Bronchial epithelial cell (primary cell): ENCODE data around the gene TP73. TPM values are rescaled to one million over a fixed set of nuclear protein-coding genes. Genes with fewer than 3 reads are reported as not detected.

ENCODE experiments used
- DNase-seq: peaks from one replicate; pipeline ENCODE4 v3.0.0-alpha.2; 2010; ENCODE audit warnings: low read depth
- FAIRE-seq: peaks from 2 replicates; lab custom pipeline; 2011; peaks lifted over from hg19 to GRCh38; lab: Jason Lieb, UNC
- H3K27me3 ChIP-seq: 2 replicates; pipeline ENCODE4 v1.5.1; 2011; ENCODE audit warnings: low read length; ENCODE audit not compliant: control insufficient read depth, insufficient read depth
- H3K36me3 ChIP-seq: 2 replicates; pipeline ENCODE4 v1.5.1; 2011; ENCODE audit warnings: low read length; ENCODE audit not compliant: control insufficient read depth, insufficient read depth
- H3K4me3 ChIP-seq: 2 replicates; pipeline ENCODE4 v1.5.1; 2011; ENCODE audit warnings: mild to moderate bottlenecking, low read depth, low read length, control low read depth
- total RNA-seq: library from RNA; depleted of rRNA; stranded (reverse); fragments of >200 nt; gene quantifications from 2 replicates; pipeline ENCODE4 v1.2.1, GENCODE V29; 2014
- TF ChIP-seq, protein P1 (sequence below): IDR thresholded peaks from 2 replicates; pipeline ENCODE4 v1.5.1; 2011; ENCODE audit warnings: mild to moderate bottlenecking, moderate library complexity, low read length, control low read depth, inconsistent platforms; ENCODE audit not compliant: insufficient read depth, severe bottlenecking

TP73 gene
- total RNA-seq, 1 donor from 2014 or later, result under 0.01 TPM

DNA sequence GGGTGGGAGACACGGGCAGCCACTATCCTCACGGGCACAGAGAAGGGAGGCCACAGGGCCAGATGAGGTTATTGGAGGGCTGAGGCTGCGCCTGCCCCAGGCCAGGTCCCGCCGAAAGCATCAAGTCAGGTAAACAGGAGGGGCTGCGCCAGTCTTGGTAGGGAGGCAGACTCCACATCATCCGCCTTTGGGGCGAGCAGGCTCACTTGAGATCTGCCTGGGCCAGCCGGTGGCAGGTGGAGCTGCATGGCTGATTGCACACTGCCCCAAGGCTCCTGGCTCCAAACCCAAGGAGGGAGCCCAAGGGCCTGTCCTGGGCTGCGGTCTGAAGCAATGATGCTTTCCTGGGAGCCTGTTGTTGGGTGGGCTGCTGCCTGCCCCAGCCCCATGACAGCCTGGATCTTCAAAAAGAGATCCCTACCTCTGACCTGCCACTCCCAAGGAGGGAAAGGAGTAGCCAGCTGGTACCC lies 124.8 kb downstream of the TP73 start:
- FAIRE-seq (no peak), DNase-seq (no peak)
- TF ChIP-seq, protein P1, sequence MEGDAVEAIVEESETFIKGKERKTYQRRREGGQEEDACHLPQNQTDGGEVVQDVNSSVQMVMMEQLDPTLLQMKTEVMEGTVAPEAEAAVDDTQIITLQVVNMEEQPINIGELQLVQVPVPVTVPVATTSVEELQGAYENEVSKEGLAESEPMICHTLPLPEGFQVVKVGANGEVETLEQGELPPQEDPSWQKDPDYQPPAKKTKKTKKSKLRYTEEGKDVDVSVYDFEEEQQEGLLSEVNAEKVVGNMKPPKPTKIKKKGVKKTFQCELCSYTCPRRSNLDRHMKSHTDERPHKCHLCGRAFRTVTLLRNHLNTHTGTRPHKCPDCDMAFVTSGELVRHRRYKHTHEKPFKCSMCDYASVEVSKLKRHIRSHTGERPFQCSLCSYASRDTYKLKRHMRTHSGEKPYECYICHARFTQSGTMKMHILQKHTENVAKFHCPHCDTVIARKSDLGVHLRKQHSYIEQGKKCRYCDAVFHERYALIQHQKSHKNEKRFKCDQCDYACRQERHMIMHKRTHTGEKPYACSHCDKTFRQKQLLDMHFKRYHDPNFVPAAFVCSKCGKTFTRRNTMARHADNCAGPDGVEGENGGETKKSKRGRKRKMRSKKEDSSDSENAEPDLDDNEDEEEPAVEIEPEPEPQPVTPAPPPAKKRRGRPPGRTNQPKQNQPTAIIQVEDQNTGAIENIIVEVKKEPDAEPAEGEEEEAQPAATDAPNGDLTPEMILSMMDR, result no peak
- no peaks in the 10 kb centered on the region for H3K27me3 ChIP-seq
- H3K4me3 ChIP-seq, result no peak overlapping the region
- H3K36me3 ChIP-seq, result peaks cover 10% of the 10 kb centered on the region

DNA sequence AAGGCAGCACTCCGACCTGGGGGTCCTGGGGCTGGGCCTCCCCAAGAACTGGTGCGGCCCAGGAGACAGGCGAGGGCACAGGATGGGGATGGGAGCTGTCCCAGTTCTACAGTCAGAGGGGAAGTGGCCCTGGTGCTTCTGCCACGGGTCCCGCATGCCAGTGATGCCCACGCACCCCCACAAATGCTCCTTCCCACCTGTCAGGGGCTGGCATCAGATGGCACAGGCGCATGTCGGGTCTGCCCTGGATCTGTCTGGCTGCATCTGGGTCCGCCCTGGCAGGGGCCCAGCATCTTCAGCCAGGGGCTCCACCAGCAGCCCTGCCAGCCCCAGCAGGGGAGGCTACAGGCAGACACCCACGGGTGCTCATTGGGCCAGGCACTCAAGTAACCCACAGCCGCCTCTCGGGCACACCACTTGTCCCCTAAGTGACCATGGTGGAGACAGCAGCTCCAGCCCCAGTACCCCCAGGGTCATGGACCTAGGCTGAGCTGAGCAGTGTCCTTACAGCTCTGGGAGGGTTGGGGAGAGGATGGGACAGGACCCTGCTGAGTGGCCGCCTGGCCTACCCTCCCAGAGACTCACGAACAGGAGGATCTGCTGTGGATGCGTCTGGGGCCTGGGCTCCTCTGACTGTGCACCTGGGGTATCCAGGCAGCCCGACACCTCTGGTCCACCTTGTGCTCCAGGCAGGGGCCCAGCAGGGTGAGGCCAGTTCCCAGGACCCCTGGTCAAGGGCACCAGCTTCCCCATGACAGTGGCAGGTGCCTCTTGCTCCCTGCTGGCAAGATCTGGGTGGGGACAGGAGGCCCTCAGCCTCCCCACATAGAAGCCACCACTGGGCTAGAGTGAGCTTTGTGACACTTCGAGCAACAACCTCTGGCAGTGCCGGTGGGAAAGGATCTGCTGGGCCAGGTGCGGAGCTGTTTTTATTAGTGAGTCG lies 125.6 kb downstream of the TP73 start:
- peaks cover 14% of the 10 kb centered on the region for H3K36me3 ChIP-seq
- H3K4me3 ChIP-seq, result no peak overlapping the region
- TF ChIP-seq, protein P1, result no peak
- FAIRE-seq, result no peak
- no peak for DNase-seq
- no peaks in the 10 kb centered on the region for H3K27me3 ChIP-seq

DNA sequence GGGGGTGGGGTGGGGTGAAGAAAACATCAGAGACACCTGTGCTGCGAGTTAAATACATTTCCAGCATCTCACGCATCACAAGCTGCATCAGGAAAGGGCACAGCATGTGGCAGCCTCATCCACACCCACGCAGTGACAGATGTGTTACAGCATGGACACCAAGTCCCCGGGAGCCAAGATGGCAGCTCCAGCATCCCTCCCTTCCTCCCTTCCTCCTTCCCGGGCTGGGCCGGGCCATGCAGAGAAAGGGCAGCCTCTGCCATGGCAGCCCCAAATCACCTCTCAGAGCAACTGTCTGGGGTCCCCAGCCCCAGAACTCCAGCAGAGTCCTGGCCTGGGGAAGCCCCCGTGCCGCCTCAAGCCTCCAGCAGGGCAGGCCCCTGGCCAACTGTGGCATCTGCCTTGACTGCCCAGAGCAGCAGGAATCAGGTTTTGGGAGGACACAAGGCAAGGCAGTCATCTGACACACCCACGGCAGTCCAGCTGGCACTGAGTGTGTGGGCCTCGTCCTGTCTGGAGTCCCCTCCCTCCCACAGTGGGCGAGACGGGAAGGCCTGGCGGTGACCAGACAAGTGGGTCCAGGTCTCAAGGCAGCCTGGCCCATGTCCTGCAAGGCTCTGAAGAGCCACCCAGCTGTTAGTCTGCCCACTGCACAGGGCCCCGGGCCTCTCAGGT lies 126.4 kb downstream of the TP73 start:
- Histone ChIP-seq H3K36me3 (peaks cover 17% of the 10 kb centered on the region), H3K4me3 (no peak overlapping the region), H3K27me3 (no peaks in the 10 kb centered on the region)
- no peak for FAIRE-seq
- TF ChIP-seq, protein P1, result no peak
- DNase-seq, result no peak

DNA sequence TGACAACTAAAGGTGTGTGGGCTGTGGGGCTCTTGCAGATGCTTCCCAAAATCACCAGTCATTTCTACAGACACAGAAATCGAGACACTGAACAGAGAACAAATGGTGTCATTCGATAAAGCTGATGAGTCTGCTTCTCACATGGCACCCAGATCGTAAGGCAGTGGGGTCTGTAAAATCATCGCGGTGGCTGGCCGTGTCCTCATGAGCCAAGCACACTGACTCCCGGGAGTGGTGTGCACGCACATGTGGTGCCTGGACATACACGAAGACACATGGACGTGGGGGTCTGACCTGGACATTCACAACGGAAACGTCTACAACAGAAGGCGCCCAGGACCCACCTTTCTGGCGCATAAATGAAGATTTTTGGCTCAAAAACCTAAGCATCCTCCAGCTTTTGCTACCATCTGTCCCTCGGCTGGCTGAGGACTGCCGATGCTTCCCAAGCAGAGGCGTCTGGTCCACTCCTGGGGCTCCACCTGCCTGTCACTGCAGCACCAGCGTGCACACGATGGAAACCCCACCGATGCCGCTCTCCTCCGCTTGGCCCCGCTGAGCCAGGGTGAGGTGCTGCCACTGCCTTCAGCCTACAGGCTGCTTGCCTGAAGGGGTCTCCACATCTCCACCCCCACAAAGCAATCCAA lies 127.1 kb downstream of the TP73 start:
- FAIRE-seq, result no peak

DNA sequence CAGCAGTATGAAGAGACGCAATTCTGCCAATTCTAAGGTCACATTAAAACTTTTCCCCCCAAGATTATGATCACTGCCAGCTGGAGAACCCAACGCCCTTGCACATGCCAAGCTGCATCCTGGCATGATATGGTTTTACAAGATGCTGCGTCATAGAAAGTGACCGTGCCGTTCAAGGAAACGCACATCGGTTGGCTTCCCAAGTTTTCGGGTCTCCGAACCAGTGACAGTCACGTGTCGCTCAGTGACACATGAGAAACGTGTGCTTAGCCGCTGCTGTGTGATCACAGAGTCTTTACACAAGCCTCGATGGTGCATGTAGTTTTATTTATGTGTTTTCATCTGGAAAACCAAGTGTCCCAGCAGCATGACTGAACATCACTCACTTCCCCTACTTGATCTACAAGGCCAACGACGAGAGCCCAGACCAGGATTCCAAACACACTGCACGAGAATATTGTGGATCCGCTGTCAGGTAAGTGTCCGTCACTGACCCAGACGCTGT lies 127.6 kb downstream of the TP73 start:
- TF ChIP-seq, protein P1, result no peak
- Histone ChIP-seq H3K4me3 (no peak overlapping the region), H3K36me3 (peaks cover 24% of the 10 kb centered on the region), H3K27me3 (no peaks in the 10 kb centered on the region)
- FAIRE-seq, result no peak
- DNase-seq, result no peak

More for the DNA sequence above, 127.1 kb downstream of the TP73 start:
- DNase-seq, result no peak
- Histone ChIP-seq H3K36me3 (peaks cover 21% of the 10 kb centered on the region), H3K4me3 (no peak overlapping the region), H3K27me3 (no peaks in the 10 kb centered on the region)
- TF ChIP-seq, protein P1, result no peak
